GM18858 (cell line): ENCODE data around the gene WSCD1.

Experiments used
- ATAC-seq: cut with Tn5 transposase; IDR thresholded peaks from one replicate; pipeline ENCODE4 v1.9.1; 2021; ENCODE audit not compliant: unreplicated experiment

Gene WSCD1

DNA sequence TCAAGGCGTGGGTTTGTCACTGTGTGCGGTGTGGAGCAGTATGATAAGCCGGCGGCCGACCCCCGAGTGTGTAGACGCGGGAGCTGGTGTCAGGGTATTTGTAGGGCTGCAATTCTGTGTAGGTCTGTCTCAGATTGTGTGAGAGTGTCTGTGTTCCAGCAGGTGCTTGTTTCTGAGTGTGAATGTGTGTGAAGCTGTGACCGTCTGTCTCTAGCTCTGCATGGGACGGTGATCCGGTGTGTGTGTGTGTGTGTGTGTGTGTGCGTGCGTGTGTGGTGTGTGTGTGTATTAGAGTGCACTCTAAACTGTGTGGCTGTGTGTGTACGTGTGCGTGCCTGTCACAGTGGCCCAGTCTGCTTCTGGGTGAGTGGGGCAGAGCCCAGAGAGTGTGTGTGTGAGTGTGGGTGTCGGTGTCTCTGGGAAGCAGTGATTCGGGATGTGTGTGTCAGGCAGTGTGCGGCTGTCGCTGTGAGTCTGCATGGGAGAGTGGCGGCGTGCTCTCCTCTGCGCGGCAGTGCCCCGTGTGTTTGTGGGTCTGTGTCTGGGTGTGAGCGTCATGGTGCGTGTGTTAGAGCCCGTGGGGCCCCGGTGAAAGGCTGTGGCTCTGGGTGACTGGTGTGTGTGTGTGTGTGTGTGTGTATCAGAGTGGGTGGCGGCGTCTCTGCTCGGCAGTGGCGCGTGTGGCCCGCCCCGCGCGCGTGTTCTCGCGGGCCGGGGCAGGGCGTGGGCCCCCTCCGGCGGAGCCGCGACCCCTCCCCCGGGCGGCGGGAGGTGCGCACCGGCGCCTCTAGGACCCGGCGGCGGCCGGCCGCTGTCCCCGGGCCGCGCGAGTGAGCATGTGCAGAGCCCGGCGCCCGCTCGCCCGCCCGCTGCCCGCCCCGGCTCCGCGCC, at the start of gene WSCD1:
TSS of gene WSCD1 (plus strand) at position 841 of the 891 bp plus-strand sequence. CDS start 10,280 bp downstream, outside the sequence.
- no peak for ATAC-seq

DNA sequence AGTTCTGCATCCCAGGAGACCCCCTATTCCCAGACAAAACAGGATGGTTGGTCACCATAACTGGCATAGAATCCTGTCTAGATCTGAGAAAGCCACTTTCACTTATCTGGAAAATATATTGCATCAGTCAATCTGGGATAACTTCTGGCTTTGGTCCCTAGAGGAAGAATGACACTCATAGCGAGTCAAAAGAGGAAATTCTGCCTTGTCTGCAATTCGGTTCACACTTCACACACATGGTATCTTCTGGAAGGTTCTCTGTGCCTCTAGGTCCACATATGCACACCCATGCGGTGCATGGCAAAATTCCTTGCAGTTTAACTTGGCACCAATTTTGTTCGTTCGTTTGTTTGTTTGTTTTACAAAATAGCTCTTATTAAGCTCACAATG, 49.2 kb upstream of the WSCD1 start:
- no peak for ATAC-seq

DNA sequence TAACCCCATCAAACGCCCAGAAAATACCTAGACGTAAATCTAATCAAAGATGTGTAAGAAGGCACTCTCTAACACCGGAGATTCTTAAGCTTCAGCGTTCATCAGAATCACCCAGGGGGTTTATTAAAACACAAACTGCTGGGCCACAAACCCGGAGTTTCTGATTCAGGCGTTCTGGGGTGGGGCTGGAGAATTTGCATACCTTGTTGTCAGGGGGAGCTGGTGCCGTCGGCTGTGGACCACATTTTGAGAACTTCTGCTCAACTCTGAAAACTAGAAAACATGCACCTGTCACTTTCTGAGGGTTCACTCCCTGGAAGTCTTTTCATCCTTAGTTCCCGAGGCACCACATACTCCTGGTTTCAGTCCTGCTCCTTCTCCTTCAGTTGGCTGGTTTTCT, 48.6 kb upstream of the WSCD1 start:
- ATAC-seq = no peak

DNA sequence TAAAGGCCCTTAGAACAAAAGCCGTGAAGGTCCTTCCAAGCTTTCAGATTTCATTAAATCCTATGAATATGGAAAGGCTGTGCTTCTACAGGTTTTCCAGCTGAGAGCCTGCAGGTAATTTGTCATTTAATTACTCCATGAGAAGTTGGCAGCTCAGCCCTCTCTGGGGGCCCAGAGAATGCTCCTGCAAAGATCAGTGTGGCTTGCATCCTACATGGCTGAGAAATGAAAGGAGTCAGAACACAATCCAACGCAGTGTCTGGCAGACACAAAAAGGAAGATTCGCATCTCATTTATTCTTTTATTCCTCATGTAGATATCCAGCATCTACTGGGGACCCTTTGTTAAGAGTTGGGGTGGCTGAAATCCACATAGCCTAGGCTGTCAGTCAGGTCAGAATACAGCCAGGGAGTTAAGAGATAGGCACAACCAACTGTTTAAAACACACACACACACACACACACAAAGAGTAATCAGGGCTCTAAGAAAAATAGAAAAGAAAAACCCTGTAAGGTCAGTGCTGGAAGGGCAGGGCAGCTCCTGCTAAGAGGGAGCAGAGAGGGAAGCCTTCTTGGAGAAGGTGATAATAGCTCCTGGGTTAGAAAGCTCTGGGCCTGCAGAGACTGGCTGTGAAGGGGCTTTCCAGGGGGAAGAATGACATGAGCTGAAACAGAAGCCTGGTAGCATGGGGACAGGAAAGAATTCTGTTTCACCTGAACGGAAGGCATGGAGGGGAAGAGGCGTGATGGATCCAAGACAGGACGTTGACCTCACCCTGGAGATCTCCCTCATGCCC, 46.9 kb upstream of the WSCD1 start:
- no peak for ATAC-seq

- ATAC-seq = no peak
These were observed 45.6 kb upstream of the WSCD1 start for GRCh38 chr17:6024576-6024975.

DNA sequence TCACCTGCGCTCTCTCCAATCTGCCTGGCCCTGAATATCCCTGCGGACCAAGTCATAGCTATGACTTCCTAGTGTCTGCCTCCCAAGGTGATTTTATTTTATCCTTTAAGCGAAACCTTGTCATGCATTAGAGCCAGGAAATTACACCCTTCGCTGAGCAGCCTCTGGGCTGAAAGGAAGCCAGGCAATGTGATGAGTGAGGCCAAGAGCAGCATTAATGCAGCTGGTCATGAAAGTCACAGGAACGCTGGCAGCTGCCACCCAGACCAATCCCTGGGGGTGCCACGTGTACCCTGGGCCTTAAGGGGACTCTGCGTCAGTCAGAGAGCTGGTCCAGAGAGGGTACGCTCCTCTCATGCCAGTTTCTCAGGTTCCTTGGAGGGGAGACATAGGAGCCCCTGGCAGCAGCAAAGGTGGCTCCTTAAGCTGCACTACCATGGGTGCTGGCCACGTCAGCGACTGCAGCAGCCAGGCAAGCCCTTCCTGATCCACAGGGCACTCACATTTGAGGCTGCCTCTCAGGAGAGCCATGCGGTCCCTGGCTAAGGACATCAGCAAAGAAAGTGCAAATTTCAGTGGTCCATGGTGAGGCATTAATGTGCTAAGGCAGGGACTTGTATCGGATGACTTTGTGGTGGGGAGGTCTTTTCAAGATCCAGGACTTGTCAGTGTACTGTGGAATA, 42.7 kb upstream of the WSCD1 start:
- ATAC-seq = no peak

GRCh38 chr17:6028294-6028693, 41.9 kb upstream of the WSCD1 start:
- no peak for ATAC-seq

DNA sequence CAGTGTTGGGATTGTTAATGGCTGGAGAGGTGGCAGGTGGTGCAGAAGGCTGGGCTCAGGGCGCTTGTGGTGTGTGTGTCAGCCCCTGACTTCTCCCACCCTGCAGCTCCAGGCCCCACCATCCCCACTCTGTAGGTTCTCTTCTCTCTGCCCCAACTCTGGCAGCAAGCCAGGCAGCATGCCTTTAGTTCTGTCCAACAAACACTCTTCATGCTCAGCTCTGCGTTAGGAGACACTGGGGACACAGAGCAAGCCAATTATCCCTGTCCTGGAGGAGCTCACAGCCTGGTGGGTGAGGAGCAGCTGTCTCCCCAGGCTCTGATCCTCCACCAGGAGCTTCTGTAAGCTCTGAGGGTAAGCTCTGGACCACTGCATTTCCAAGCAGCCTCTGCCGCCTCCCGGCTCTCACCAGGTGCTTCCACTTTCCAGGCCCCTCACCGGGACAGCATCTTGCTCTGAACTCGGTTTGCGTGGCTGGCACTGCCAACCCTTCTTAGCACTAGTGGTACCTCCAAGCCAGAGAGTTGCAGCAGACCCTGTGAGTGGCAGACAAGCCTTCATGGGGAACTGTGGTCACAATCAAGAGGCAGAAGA, 34.3 kb upstream of the WSCD1 start:
- no peak for ATAC-seq

GRCh38 chr17:6040504-6040903, 29.7 kb upstream of the WSCD1 start:
- no peak for ATAC-seq

- no peak for ATAC-seq
These were observed 28.9 kb upstream of the WSCD1 start for GRCh38 chr17:6041246-6041645.

- ATAC-seq = no peak
These were observed 26.8 kb upstream of the WSCD1 start for GRCh38 chr17:6043405-6043804.

DNA sequence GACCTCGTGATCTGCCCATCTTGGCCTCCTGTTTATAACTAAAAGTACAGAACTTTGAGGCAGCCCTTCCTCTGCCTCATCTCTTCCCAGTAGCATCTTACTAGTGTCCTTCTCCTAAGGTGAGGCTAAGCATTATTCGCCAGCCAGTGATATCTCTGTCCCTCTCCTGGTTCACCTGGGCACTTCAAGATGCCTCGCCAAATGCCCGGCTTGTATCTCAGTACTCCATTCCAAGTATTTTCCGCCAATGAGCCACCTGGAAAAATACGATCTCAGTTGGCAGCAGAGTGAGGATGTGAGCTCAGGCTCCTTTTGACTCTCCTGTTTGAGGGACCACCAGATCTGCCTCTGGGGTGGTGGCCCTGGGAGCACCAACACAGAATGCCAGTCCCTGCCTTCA, 25.9 kb upstream of the WSCD1 start:
- ATAC-seq = no peak

- ATAC-seq = no peak
These were observed 24.4 kb upstream of the WSCD1 start for GRCh38 chr17:6045621-6046357.

- no peak for ATAC-seq
These were observed 23.7 kb upstream of the WSCD1 start for GRCh38 chr17:6046431-6046830.

DNA sequence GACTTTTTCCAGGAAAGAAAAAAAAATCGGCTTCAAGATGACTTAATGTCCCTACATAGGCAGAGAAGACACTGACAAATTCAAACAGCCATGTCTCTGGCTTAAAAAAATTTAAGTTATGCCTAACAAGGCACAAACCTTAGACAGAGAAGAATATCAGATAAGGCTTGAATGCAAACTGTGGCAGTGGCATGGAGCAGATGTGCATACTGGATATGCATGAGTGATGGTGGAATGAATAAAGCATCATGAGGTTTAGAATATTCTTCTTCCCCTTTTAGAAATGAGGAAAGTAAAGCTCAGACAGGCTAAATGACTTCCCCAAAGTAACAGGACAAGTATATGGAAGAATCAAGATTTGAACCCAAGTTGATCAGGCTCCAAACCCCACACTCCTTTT, 23.2 kb upstream of the WSCD1 start:
- no peak for ATAC-seq

- ATAC-seq = no peak
These were observed 22.2 kb upstream of the WSCD1 start for GRCh38 chr17:6047966-6048365.

DNA sequence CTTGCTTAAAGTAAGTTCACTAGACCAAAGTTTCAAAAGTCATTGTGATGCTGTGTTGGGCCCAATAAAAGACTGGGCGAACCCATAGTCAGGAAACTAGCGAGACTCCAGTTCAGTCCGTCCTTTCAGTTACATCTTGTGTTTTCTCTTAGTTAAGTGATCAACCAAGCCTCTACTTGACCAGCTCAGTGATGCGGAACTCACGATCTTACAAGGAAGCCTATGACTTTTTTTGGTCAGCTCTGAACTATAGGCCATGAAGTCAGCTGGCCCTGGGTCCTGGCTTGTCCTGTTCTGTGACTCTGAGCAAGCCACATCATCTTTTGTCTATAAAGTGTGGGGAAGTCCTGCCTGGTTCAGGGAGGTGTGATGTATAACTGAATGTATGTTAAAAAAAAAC, 21.7 kb upstream of the WSCD1 start:
- no peak for ATAC-seq

GRCh38 chr17:6052926-6053325, 17.3 kb upstream of the WSCD1 start:
- ATAC-seq = no peak

- no peak for ATAC-seq
These were observed 15.8 kb upstream of the WSCD1 start for GRCh38 chr17:6054372-6054771.

- ATAC-seq = no peak
These were observed 14.1 kb upstream of the WSCD1 start for GRCh38 chr17:6056104-6056503.

DNA sequence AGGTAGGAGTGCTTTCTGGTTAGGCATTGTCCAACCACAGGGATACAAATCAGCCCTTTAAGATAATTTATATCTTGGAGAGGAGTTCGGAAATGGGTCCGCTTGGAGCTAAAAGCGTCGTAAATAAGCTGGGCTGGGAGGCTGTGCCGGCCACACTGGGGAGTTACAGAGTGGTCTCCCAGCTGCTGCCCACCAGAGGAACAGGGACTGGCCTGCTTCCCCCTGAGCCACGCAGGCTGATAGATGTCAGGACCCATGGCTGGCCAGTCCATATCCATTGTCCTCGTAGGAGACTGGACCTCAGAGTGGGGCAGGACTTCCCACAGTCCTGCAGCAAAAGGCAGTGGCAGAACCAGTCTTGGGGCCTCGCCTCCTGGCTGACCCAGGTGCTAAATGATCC, 12.6 kb upstream of the WSCD1 start:
- ATAC-seq = no peak
